ENCODE data around the gene CNN1.
"Not testable (repeated sequence)": the region's sequence is repeated elsewhere in the genome, so short reads cannot be mapped to it uniquely, and the experiment has no call there.

CNN1 gene

DNA sequence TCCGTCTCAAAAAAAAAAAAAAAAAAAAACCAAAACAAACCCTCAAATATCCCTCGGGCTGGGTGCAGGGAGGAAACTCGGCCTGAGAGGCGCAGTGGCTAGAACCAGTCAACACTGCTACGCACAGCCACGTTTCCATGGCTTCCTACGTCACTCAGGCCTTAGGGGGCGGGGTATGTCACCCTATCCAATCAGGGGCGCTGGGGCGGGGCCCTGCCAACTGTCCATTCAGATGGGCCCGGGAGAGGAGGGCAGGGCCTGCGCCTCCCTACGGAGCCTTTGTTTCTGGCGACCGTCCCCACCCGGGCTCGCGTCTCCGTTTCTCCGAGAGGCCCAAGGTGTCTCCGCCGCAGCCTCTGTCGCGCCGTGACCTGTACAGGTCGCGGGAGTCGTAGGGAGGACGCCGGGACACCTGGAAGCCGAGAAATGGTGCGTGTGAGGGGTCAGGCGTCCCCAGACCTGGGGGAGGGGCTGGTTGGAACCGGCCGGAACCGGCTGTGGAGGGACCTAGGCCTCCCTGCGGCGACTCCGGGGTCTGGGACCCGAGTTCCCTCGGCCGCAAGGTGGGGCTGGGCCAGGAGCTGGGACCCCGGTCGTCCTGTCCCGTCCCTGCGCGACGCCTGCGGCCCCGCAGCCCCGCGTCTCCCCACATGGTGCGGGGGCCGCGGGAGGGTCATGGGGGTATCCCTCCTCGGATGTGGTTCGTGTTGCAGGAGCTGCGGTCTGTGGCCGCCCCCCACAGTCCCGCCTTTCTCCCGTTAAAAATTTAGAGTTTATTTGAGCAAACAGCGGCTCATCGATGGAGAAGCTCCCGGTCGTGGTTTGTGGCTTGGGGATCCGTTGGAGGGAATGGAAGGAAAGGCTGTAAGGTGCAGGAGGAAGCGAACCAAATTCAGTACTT is 58.8 kb downstream of the CNN1 start, which contains the start of gene ZNF627:
Gene ZNF627, plus strand, starts transcription at position 282 of the 901 bp plus-strand sequence. Its CDS starts 145 bp downstream, at position 427.
- H3K4me2 ChIP-seq (ENCODE audit: low read length): peak within 1 kb of the TSS; percentile 96
- peak within 1 kb of the TSS; percentile 97 for H2AFZ ChIP-seq
- no peaks in the 10 kb centered on the region for H3K4me1 ChIP-seq
- peak within 1 kb of the TSS; percentile 100 for H3K4me3 ChIP-seq (ENCODE audit: low read depth, low read length)
- H3K27ac ChIP-seq: peak within 1 kb of the TSS; percentile 84
- H3K79me2 ChIP-seq: peaks cover 29% of the 10 kb centered on the region
- TF ChIP-seq, protein P1, sequence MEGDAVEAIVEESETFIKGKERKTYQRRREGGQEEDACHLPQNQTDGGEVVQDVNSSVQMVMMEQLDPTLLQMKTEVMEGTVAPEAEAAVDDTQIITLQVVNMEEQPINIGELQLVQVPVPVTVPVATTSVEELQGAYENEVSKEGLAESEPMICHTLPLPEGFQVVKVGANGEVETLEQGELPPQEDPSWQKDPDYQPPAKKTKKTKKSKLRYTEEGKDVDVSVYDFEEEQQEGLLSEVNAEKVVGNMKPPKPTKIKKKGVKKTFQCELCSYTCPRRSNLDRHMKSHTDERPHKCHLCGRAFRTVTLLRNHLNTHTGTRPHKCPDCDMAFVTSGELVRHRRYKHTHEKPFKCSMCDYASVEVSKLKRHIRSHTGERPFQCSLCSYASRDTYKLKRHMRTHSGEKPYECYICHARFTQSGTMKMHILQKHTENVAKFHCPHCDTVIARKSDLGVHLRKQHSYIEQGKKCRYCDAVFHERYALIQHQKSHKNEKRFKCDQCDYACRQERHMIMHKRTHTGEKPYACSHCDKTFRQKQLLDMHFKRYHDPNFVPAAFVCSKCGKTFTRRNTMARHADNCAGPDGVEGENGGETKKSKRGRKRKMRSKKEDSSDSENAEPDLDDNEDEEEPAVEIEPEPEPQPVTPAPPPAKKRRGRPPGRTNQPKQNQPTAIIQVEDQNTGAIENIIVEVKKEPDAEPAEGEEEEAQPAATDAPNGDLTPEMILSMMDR (IDR thresholded peaks at IDR 0.05): peak; percentile 11
- no peaks in the 10 kb centered on the region for H3K36me3 ChIP-seq (ENCODE audit: control insufficient read depth, insufficient read depth, low read length)
- H3K27me3 ChIP-seq (ENCODE audit: control insufficient read depth, insufficient read depth, low read length): no peaks in the 10 kb centered on the region
- no peaks in the 10 kb centered on the region for H3K9me3 ChIP-seq (ENCODE audit: control insufficient read depth, low read length)
- peak within 1 kb of the TSS; percentile 86 for H3K9ac ChIP-seq

DNA sequence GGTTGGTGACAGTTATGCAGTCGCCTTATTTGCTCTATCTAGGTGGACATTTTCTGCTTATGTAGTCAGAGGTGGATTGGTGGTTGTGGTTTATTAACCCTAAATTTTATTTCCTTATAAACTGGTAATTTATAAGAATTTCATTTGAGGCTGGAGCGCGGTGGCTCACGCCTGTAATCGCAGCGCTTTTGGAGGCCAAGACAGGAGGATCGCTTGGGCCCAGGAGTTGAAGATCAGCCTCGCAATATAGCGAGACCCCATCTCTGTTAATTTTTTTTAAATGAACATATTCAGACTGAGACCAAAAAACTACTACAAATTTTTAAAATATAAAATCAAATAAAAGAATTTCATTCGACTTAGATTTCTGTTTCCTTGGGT is 59.4 kb downstream of the CNN1 start:
- H3K36me3 ChIP-seq (ENCODE audit: control insufficient read depth, insufficient read depth, low read length): no peaks in the 10 kb centered on the region
- peak overlapping the region; percentile 100 for H3K4me3 ChIP-seq (ENCODE audit: low read depth, low read length)
- no peak overlapping the region for H3K9ac ChIP-seq
- H2AFZ ChIP-seq: peak overlapping the region; percentile 97
- peak overlapping the region; percentile 96 for H3K4me2 ChIP-seq (ENCODE audit: low read length)
- H3K4me1 ChIP-seq: no peaks in the 10 kb centered on the region
- H3K27me3 ChIP-seq (ENCODE audit: control insufficient read depth, insufficient read depth, low read length): no peaks in the 10 kb centered on the region
- TF ChIP-seq, protein P1 (IDR thresholded peaks at IDR 0.05): no peak
- H3K79me2 ChIP-seq: peaks cover 29% of the 10 kb centered on the region
- H3K27ac ChIP-seq: peak overlapping the region; percentile 84
- H3K9me3 ChIP-seq (ENCODE audit: control insufficient read depth, low read length): no peaks in the 10 kb centered on the region

DNA sequence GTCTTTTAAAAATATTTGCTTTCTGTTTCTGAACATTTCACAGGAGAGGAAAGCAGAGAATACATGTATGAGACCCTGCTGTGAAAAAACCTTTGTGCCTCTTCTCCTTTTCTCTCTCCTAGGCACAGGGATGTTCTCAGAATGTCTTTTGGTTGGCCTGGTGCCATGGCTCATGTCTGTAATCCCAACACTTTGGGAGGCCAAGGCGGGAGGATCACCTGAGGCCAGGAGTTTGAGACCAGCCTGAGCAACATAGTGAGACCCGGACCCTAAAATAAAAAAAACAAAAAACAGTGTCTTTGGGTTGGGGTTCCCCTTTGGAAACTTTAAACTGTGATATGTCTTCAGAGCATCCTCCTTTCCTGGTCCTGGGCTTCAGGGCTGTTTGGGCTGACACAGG is 60.1 kb downstream of the CNN1 start:
- H3K27me3 ChIP-seq (ENCODE audit: control insufficient read depth, insufficient read depth, low read length): no peaks in the 10 kb centered on the region
- no peak overlapping the region for H3K27ac ChIP-seq
- H2AFZ ChIP-seq: no peak overlapping the region
- H3K9ac ChIP-seq: no peak overlapping the region
- H3K4me2 ChIP-seq (ENCODE audit: low read length): no peak overlapping the region
- H3K4me1 ChIP-seq: no peaks in the 10 kb centered on the region
- H3K9me3 ChIP-seq (ENCODE audit: control insufficient read depth, low read length): no peaks in the 10 kb centered on the region
- TF ChIP-seq, protein P1 (IDR thresholded peaks at IDR 0.05): no peak
- no peak overlapping the region for H3K4me3 ChIP-seq (ENCODE audit: low read depth, low read length)
- no peaks in the 10 kb centered on the region for H3K36me3 ChIP-seq (ENCODE audit: control insufficient read depth, insufficient read depth, low read length)
- H3K79me2 ChIP-seq: peaks cover 29% of the 10 kb centered on the region

DNA sequence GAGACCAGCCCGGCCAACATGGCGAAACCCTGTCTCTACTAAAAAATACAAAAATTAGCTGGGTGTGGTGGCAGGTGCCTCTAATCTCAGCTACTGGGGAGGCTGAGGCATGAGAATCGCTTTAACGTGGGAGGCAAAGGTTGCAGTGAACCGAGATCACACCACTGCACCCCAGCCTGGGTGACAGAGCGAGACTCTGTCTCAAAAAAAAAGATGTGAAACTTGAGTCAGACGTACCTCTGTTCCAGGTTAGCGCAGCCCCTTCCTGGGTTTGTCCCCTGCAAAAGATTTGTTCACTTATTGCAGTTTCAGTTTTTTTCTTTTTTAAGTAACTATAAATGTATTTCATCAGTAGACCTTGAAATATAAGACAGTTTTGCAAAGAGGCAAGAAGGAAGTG is 61.1 kb downstream of the CNN1 start:
- H3K4me1 ChIP-seq; H3K9me3 ChIP-seq (ENCODE audit: control insufficient read depth, low read length); H3K36me3 ChIP-seq (ENCODE audit: control insufficient read depth, insufficient read depth, low read length); H3K4me3 ChIP-seq (ENCODE audit: low read depth, low read length); H3K4me2 ChIP-seq (ENCODE audit: low read length); H3K27ac ChIP-seq; H3K9ac ChIP-seq; H2AFZ ChIP-seq; H3K27me3 ChIP-seq (ENCODE audit: control insufficient read depth, insufficient read depth, low read length): not testable (repeated sequence)
- H3K79me2 ChIP-seq: peaks cover 29% of the 10 kb centered on the region

All from parathyroid adenoma (tissue), 2 donors.